Measurements from ENCODE around the gene TUBB3. TPM values are rescaled to one million over a fixed set of nuclear protein-coding genes. Genes with fewer than 3 reads are reported as not detected.

Gene TUBB3
- total and polyA plus RNA-seq, 2 of the 8 experiments (the other 6 are each of a cell fraction or from before 2014, with no cell fraction given): 275 to 393 TPM

DNA sequence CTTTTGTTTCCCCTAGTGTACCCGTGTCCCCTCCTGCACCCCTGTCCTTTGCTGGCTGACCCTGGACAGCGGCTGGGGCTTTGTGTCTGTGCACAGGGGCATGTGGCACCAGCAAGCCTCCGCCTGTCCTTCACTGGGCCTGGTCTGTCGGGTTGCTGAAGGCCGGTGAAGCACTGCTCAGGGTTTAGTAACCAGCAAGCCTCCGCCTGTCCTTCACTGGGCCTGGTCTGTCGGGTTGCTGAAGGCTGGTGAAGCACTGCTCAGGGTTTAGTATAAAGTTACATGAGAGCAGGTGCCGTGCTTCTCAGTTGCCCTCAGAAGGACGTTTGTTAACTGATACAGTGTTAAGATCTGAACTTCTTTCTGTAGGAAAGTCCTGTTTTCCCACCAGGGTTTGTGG, 59.2 kb downstream of the TUBB3 start:
- TF ChIP-seq SUZ12 (IDR thresholded peaks at IDR 0.05; ENCODE audit: low read length) (no peak), EP300 (IDR thresholded peaks at IDR 0.05; ENCODE audit: borderline replicate concordance in 1 of 2, low read depth in 2 of 2, low read length in 2 of 2) (no peak), JUND (IDR thresholded peaks at IDR 0.05; ENCODE audit: low read length) (no peak), TEAD4 (IDR thresholded peaks at IDR 0.05; ENCODE audit: low read depth, low read length) (no peak), YY1 (IDR thresholded peaks at IDR 0.05; ENCODE audit: low read depth, low read length) (no peak), SAP30 (IDR thresholded peaks at IDR 0.05; ENCODE audit: insufficient read depth, insufficient replicate concordance, low read length) (no peak), NANOG (IDR thresholded peaks at IDR 0.05; ENCODE audit: insufficient read depth, low read depth, low read length, poor library complexity, severe bottlenecking) (no peak), KDM5A (IDR thresholded peaks at IDR 0.05; ENCODE audit: low read length) (no peak), BACH1 (IDR thresholded peaks at IDR 0.05; ENCODE audit: low read length) (no peak)
- TF ChIP-seq, protein P1, sequence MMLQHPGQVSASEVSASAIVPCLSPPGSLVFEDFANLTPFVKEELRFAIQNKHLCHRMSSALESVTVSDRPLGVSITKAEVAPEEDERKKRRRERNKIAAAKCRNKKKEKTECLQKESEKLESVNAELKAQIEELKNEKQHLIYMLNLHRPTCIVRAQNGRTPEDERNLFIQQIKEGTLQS (IDR thresholded peaks at IDR 0.05; ENCODE audit: insufficient read depth, low read depth, low read length): no peak
- TF ChIP-seq, protein P2, sequence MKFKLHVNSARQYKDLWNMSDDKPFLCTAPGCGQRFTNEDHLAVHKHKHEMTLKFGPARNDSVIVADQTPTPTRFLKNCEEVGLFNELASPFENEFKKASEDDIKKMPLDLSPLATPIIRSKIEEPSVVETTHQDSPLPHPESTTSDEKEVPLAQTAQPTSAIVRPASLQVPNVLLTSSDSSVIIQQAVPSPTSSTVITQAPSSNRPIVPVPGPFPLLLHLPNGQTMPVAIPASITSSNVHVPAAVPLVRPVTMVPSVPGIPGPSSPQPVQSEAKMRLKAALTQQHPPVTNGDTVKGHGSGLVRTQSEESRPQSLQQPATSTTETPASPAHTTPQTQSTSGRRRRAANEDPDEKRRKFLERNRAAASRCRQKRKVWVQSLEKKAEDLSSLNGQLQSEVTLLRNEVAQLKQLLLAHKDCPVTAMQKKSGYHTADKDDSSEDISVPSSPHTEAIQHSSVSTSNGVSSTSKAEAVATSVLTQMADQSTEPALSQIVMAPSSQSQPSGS (IDR thresholded peaks at IDR 0.05; ENCODE audit: low read length): no peak
- Histone ChIP-seq H2BK5ac (ENCODE audit: low read depth, low read length) (no peak overlapping the region), H3K23ac (ENCODE audit: insufficient read length) (no peak overlapping the region), H3K27me3 (replicated peaks in 1 of 4; ENCODE audit: control insufficient read depth in 3 of 4, extremely low read depth in 1 of 4, insufficient read depth in 3 of 4, low read length in 3 of 4) (no peaks in the 10 kb centered on the region; a peak in 1 of 7 replicates), H3K9ac (replicated peaks in 1 of 4; ENCODE audit: extremely low read depth in 1 of 4, low read depth in 3 of 4, low read length in 3 of 4) (no peak overlapping the region), H3K56ac (replicated peaks; ENCODE audit: insufficient read length, low read depth, low read length) (no peak overlapping the region), H3K4me3 (ENCODE audit: extremely low read depth in 1 of 4, insufficient read depth in 2 of 4, low read depth in 3 of 4, low read length in 4 of 4) (no peak overlapping the region), H3K36me3 (ENCODE audit: control insufficient read depth in 2 of 4, insufficient read depth in 4 of 4, low read length in 3 of 4) (peaks cover 18 to 78% (median 51%) of the 10 kb centered on the region in 4 experiments), H3K79me2 (ENCODE audit: control insufficient read depth in 1 of 2, insufficient read depth in 2 of 2, low read length in 2 of 2) (peaks cover 0 to 4% of the 10 kb centered on the region in 2 experiments; a peak in 1 of 4 replicates), H2BK12ac (ENCODE audit: low read depth, low read length) (no peak overlapping the region), H3K18ac (ENCODE audit: extremely low read depth, low read length) (no peak overlapping the region), H3K27ac (ENCODE audit: low read depth, low read length) (no peak overlapping the region), H2BK120ac (replicated peaks; ENCODE audit: low read depth, low read length) (no peak overlapping the region), H2BK15ac (ENCODE audit: low read length) (no peak overlapping the region), H3K4ac (replicated peaks; ENCODE audit: insufficient read length, low read depth, low read length) (no peak overlapping the region), H3K14ac (ENCODE audit: insufficient read length) (no peak overlapping the region), H3K79me1 (ENCODE audit: low read depth, low read length) (peaks cover 6% of the 10 kb centered on the region), H4K8ac (ENCODE audit: extremely low read depth, insufficient read depth, low read length) (no peak overlapping the region), H2BK20ac (ENCODE audit: low read length) (no peak overlapping the region), H2AFZ (ENCODE audit: low read length) (no peak overlapping the region), H3K23me2 (ENCODE audit: low read depth, low read length) (no peaks in the 10 kb centered on the region), H3K4me1 (replicated peaks in 1 of 4; ENCODE audit: control insufficient read depth in 3 of 4, insufficient read depth in 4 of 4, low read length in 3 of 4) (no peaks in the 10 kb centered on the region), H4K20me1 (replicated peaks in 1 of 2; ENCODE audit: control insufficient read depth in 1 of 2, insufficient read depth in 2 of 2, low read length in 2 of 2) (peaks cover 0 to 10% of the 10 kb centered on the region in 2 experiments), H4K5ac (ENCODE audit: insufficient read length, low read depth, low read length) (no peak overlapping the region), H4K91ac (replicated peaks; ENCODE audit: insufficient read length, low read length) (no peak overlapping the region), H3K9me3 (ENCODE audit: insufficient read depth in 2 of 2, low read depth in 1 of 2, low read length in 1 of 2) (no peaks in the 10 kb centered on the region), H2AK5ac (ENCODE audit: low read depth, low read length) (no peak overlapping the region), H3K4me2 (ENCODE audit: insufficient read depth in 1 of 2, low read depth in 2 of 2, low read length in 2 of 2) (no peak overlapping the region)
- ChIA-PET POLR2A (ENCODE audit: partially characterized antibody) (interaction anchor here (0.7 to 1.5 kb wide), 5 partner anchors 9 to 57 kb away, joined by 3 read pairs; no protein-coding TSS in a partner anchor), CTCF (ENCODE audit: partially characterized antibody) (no interaction called here)
- WGBS, 2 experiments (ENCODE audit: extremely low coverage in 1 of 2, insufficient coverage in 1 of 2, insufficient read length in 1 of 2, insufficient replicate concordance in 2 of 2, low coverage in 1 of 2, low lambda C conversion rate in 2 of 2, missing lambda C conversion rate in 1 of 2): 93% methylated on average over 9 of the region's 9 CpGs; no CpG with 5 or more reads in 1 of the 2 experiments
- no peak for DNase-seq (ENCODE audit: low read depth in 1 of 2, low spot score in 2 of 2)
- no peak for FAIRE-seq
